DND-41 (cell line): ENCODE measurements around the gene LAMC3.

Experiments used
- ATAC-seq: fragments of 200-7000 bp; cut with Tn5 transposase; 3 replicates; pipeline ENCODE4 v1.9.1; 2021; ENCODE audit warnings: low read depth; ENCODE audit not compliant: insufficient read depth
- DNase-seq: peaks from one replicate; pipeline ENCODE4 v3.0.0-alpha.2; 2020
- H2AFZ ChIP-seq: 2 replicates; pipeline ENCODE4 v1.6.0; 2012; ENCODE audit warnings: low read depth, low read length
- H3K27ac ChIP-seq: 2 replicates; pipeline ENCODE4 v1.5.1; 2012; ENCODE audit warnings: low read length, inconsistent platforms
- H3K27me3 ChIP-seq: fragments of 200-600 bp; sonication (generic); 2 replicates; pipeline ENCODE4 v1.6.0; 2012; ENCODE audit warnings: low read length, mild to moderate bottlenecking, inconsistent platforms; ENCODE audit not compliant: insufficient read depth, poor library complexity
- H3K36me3 ChIP-seq: 2 replicates; pipeline ENCODE4 v1.5.1; 2012; ENCODE audit warnings: low read length, inconsistent platforms; ENCODE audit not compliant: insufficient read depth
- H3K4me1 ChIP-seq: 2 replicates; pipeline ENCODE4 v1.5.1; 2012; ENCODE audit warnings: mild to moderate bottlenecking, low read length; ENCODE audit not compliant: insufficient read depth
- H3K4me2 ChIP-seq: 2 replicates; pipeline ENCODE4 v1.6.0; 2012; ENCODE audit warnings: mild to moderate bottlenecking, moderate library complexity, low read length, inconsistent platforms; ENCODE audit not compliant: insufficient read depth
- H3K4me3 ChIP-seq, 2 experiments: fragments of 200-600 bp in 1 of 2; shearing (Covaris generic) in 1 of 2; 2 replicates each; pipeline ENCODE4 v1.5.1; 2012 to 2016; ENCODE audit warnings: inconsistent platforms in 2 of 2, low read length in 2 of 2, mild to moderate bottlenecking in 2 of 2, low read depth in 1 of 2, moderate library complexity in 1 of 2
- H3K79me2 ChIP-seq: 2 replicates; pipeline ENCODE4 v1.6.0; 2012; ENCODE audit warnings: low read length, inconsistent platforms; ENCODE audit not compliant: insufficient read depth
- H3K9ac ChIP-seq: 2 replicates; pipeline ENCODE4 v1.6.0; 2012; ENCODE audit warnings: low read depth, mild to moderate bottlenecking, inconsistent platforms, low read length, moderate library complexity
- H3K9me3 ChIP-seq: 2 replicates; pipeline ENCODE4 v1.5.1; 2012; ENCODE audit warnings: low read length, moderate library complexity, mild to moderate bottlenecking, inconsistent platforms; ENCODE audit not compliant: insufficient read depth, severe bottlenecking
- H4K20me1 ChIP-seq: 2 replicates; pipeline ENCODE4 v1.6.0; 2012; ENCODE audit warnings: low read length; ENCODE audit not compliant: insufficient read depth
- CTCF ChIP-seq: IDR thresholded peaks from 2 replicates; pipeline ENCODE4 v1.5.1; 2012; ENCODE audit warnings: borderline replicate concordance, low read length, moderate library complexity, mild to moderate bottlenecking; ENCODE audit not compliant: poor library complexity, severe bottlenecking; ENCODE audit errors: extremely low read depth
- EZH2 ChIP-seq: IDR thresholded peaks from 3 replicates; pipeline ENCODE4 v1.6.1; 2012; ENCODE audit warnings: borderline replicate concordance, low read depth, mild to moderate bottlenecking, moderate library complexity, low read length, inconsistent platforms; ENCODE audit not compliant: severe bottlenecking

Gene LAMC3

DNA sequence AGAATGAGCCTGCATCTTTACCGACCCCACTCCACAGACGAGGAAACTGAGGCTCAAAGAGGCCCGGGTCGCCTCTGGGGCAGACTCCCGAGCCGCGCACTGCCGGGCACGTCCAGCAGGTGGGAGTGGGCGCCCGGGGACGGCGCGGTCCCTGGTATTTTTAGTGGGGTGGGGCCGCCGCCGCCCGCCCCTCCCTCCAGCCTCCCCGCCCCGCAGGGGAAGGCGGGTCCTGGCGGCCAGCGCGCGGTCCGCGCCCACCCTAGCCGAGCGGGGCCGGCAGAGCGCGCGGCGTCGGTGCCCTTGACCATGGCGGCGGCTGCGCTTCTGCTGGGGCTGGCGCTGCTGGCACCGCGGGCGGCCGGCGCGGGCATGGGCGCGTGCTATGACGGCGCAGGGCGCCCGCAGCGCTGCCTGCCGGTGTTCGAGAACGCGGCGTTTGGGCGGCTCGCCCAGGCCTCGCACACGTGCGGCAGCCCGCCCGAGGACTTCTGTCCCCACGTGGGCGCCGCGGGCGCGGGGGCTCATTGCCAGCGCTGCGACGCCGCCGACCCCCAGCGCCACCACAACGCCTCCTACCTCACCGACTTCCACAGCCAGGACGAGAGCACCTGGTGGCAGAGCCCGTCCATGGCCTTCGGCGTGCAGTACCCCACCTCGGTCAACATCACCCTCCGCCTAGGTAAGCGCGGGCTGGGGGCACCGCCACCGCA is at the start of gene LAMC3:
Gene LAMC3 (plus strand): TSS at position 266 of the 710 bp plus-strand sequence. CDS start 41 bp downstream, at position 307.
- TF ChIP-seq EZH2, result no peak
- TF ChIP-seq CTCF, result no peak
- Histone ChIP-seq H3K79me2 (no peaks in the 10 kb centered on the region), H3K4me1 (no peaks in the 10 kb centered on the region), H3K9ac (no peak within 1 kb of the TSS), H3K9me3 (no peaks in the 10 kb centered on the region), H4K20me1 (no peaks in the 10 kb centered on the region), H3K36me3 (no peaks in the 10 kb centered on the region), H3K4me3 (no peak within 1 kb of the TSS), H3K27me3 (no peaks in the 10 kb centered on the region), H3K27ac (no peak within 1 kb of the TSS), H2AFZ (no peak within 1 kb of the TSS), H3K4me2 (no peak within 1 kb of the TSS)
- ATAC-seq (no peak), DNase-seq (no peak)

GRCh38 chr9:130959809-130960334 is 49.1 kb upstream of the LAMC3 start:
- TF ChIP-seq CTCF, result no peak
- TF ChIP-seq EZH2, result no peak
- Histone ChIP-seq H4K20me1 (no peaks in the 10 kb centered on the region), H3K36me3 (no peaks in the 10 kb centered on the region), H3K4me2 (no peak overlapping the region), H3K79me2 (no peaks in the 10 kb centered on the region), H3K27ac (no peak overlapping the region), H3K9me3 (peaks cover 10% of the 10 kb centered on the region), H3K9ac (no peak overlapping the region), H3K4me1 (no peaks in the 10 kb centered on the region), H2AFZ (no peak overlapping the region), H3K27me3 (no peaks in the 10 kb centered on the region), H3K4me3 (no peak overlapping the region)
- DNase-seq, result no peak
- ATAC-seq, result no peak

DNA sequence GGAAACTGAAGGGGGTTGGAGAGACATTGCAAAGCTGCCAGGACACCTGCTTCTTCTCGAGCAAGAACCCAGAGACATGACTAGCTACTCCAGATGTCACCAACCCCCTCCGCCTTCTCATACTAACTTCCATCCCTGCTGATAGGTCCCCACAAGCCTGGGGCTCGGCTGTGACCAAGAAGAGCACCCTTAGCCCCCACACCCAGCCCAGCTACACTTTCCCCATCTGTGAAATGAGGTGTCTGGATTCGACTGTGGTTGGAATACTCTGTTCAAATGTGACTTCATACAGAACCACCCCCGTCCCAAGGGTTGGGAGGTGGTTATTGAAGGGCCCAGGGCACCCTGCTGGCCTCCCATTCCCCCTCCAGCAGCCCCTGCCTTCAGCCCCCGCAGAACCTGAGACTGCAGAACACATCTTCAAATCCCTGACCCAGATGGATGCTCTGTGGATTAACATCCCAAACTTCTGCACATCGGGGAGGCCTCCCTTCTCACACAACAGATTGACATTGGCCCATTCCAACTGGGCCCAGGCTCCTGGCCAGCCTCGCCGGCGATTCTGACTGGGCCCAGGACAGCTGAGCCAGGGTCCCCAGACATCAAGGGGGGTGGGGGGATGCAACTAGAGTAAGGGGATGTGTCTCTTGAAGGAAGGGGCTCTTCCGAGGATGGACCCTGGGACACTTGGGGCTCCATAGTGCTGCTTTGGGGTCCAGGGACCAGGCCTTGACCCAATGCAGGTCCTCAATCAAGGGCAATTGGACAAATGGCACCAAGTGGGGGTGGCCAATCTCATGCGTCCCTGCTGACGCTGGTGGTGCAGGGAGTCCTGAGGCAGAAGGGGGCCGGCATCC is 48.2 kb upstream of the LAMC3 start:
- Histone ChIP-seq H3K27me3 (no peaks in the 10 kb centered on the region), H3K27ac (no peak overlapping the region), H3K9me3 (peaks cover 10% of the 10 kb centered on the region), H3K9ac (no peak overlapping the region), H4K20me1 (no peaks in the 10 kb centered on the region), H3K36me3 (no peaks in the 10 kb centered on the region), H3K4me2 (no peak overlapping the region), H3K4me1 (no peaks in the 10 kb centered on the region), H3K79me2 (no peaks in the 10 kb centered on the region), H2AFZ (no peak overlapping the region), H3K4me3 (no peak overlapping the region)
- DNase-seq, result no peak
- TF ChIP-seq EZH2, result no peak
- ATAC-seq, result no peak
